NCI-H2227 (cell line): Measurements from ENCODE around the gene NIPAL3.

Experiments
- DNase-seq: peaks from one replicate; lab custom pipeline; 2025; ENCODE audit not compliant: unreplicated experiment; lab: John Stamatoyannopoulos, UW

Gene NIPAL3

DNA sequence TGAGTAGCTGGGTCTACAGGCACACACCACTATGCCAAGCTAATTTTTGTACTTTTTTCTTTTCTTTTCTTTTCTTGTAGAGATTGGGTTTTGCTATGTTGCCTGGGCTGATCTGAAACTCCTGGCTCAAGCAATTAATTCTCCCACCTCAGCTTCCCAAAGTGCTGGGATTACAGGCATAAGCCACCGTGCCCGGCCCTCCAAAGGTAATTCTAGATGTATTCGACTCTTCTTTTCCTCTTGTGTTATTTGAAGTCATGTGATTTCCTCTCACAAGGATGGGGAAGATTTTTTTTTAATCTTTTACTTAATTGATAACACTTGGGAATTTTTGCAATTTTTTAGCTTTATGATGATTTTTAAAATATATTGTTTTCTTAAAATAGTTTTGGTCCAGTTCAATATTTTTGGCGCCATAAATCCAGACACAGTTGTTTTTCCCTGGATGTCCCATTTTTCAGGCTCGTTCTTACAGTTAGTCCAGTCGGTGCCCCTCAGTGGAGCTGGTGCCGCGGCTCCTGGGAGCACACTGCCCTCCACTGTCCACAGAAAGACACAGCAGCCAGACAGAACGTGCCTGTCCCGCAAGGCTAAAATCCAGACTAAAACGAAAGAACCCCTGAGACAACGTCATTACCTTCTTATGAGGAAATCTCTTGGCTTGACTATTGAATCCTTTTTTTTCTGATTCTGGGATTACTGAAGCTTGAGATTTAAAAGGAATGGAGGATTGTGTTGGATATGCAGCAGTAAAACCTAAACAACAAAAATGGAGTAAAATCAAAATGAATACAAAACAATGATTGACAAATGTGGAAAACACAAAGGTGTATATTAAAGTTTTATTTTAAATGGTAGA, 24.4 kb upstream of the NIPAL3 start:
- peak; percentile 85 for DNase-seq

- DNase-seq = peak; percentile 82
Observed at GRCh38 chr1:24391882-24392603, 23.6 kb upstream of the NIPAL3 start.

DNA sequence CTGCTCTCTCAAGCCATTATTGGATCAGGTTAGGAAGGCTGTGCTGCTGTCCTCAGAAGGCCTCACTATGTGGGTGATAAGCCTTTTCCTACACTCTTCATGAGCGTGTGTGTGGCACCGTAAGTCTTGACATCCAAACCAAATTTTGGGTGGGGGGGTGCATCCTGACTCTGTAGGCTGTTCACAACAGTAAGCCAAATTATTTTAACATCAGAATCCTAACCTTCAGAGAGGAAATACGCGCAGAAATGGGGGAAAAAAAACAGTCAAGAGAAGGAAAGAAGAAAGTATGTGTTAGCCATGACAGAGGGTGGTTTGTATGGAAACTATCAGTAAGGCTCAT, 23.0 kb upstream of the NIPAL3 start:
- DNase-seq = no peak

DNA sequence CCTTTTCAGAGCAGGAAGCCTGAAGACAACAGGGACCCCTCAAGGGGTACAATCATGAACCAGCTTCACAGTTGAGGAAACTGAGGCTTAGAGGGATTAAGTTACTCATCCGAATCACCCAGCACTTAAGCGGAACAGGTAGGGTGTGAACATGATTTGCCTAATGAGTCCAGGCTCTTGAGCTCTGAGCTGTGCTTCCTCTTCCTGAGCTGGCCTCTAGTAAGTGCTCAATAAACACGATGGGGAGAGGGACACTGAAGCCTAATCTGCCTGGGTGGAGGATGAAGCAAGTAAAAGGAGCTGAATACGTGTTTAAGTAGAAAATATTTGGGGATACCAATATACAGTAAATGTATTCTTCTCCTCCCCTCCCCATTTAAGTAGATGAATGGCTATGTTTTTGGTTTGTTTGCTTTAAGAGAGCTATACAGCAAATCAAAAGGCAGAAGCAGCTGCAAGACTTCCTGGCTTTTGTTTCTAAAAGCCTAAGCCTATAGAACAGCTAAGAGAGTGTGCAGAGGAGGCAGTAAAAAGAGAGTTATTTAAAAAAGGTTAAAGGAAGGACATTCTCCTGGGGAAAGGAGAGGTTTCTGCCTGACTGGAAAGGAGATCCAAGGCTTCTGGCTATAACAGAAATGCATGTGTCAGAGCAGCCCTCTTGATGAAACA, 22.5 kb upstream of the NIPAL3 start:
- no peak for DNase-seq

GRCh38 chr1:24393892-24394291, 21.7 kb upstream of the NIPAL3 start:
- no peak for DNase-seq

GRCh38 chr1:24400065-24400464, 15.5 kb upstream of the NIPAL3 start:
- DNase-seq = no peak

- DNase-seq = no peak
Observed at GRCh38 chr1:24403806-24404205, 11.8 kb upstream of the NIPAL3 start.

DNA sequence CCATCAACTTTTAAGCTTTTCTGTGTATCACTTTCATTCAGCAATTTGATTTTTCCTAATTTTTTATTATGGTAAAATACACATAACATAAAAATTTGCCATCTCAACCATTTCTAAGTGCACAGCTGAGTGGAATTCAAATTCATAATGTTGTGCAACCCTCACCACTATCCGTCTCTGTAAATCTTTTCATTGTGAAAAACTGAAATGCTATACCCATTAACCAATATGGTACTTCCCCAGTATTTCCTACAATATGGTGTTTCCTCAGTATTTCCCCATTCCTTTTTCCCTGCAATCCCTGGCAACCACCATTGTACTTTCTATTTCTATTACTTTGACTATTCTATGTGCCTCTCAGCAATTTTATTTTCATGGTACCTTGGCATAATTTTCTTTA, 8.8 kb upstream of the NIPAL3 start:
- DNase-seq = no peak

DNA sequence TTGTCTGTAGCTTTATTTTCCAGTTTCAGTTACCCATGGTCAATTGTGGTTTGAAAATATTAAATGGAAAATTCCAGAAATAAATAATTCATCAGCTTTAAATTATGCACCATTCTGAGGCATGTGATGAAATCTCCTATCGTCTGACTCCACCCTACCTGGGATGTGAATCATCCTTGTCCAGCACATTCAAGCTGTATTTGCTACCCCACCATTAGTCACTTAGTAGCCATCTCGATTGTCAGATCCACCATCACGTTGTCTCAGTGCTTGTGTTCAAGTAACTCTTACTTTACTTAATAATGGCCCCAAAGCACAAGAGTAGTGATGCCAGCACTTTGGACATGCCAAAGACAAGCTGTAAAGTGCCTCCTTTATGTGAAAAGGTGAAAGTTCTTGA, 6.1 kb upstream of the NIPAL3 start:
- DNase-seq = no peak

DNA sequence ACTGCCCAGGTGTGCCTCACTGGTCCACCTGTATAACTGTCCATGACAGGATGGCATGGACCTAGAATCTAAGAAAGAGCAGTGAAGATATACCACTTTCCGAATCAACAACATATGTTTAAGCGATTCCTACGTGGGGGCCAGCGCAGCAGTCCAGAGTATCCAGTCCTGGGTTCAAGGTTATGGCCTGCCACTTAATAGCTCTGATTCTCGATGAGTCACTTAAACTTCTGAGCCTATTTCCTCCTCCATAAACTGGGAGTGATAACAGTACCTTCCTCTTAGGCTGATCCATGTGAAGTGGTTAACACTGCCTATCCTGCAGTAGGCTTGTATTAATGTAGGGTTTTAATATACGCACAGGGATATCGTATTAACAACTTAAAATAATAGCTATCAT, 4.9 kb upstream of the NIPAL3 start:
- no peak for DNase-seq

DNA sequence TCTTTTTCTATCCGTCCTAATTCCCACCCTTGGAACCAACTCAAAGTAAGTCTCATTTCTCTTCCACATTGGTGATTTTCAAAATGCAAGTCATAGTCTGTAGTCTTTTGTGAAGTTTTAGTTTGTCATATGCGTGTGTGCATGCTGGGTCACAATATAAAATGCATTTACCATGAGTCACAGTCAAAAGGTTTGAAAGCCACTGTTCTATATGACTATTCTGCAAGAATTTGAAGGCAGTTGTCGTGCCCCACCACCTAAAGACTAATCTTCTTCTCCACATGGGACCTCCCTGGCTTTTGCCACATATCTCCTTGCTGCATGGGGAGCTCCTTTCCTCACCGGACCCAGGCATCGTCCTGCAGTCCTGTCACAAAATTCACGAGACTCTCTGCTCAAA, 3.6 kb upstream of the NIPAL3 start:
- DNase-seq = no peak

- no peak for DNase-seq
Observed at GRCh38 chr1:24412408-24412807, 3.2 kb upstream of the NIPAL3 start.

- peak; percentile 93 for DNase-seq
Observed at GRCh38 chr1:24413350-24414163, 2.0 kb upstream of the NIPAL3 start, which contains the start of gene STPG1. Gene STPG1, minus strand, starts transcription at chr1:24413782. Its CDS starts 12,394 bp downstream, at chr1:24401388.

DNA sequence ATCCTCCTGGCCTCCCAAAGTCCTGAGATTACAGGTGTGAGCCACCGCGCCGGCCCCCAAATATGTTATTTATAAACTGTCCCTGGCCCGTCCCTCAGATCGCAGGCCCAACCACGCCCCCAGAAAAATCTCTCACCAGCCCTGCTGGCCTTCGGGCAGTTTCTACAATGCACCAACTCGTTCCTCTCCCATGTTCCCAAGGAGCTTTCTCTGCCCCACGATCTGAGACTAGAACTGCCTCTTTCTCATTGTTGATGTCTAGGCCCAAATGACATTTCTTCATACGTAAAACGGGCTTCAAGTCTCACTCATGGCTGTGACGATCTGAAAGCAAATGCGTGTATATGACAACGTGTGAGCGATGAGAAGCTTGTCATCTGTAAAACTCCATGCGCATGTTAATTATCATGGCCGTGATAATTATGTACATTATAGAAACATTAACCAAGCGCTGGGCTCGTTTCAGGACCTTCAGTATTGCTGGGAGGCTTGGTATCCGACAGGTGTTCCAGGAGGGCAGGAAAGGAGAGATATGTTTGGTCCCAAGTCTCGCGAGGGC, 748 bp upstream of the NIPAL3 start:
- DNase-seq = peak; percentile 63

- DNase-seq = peak; percentile 40
Observed at GRCh38 chr1:24415910-24416665, 486 bp downstream of the NIPAL3 start.

DNA sequence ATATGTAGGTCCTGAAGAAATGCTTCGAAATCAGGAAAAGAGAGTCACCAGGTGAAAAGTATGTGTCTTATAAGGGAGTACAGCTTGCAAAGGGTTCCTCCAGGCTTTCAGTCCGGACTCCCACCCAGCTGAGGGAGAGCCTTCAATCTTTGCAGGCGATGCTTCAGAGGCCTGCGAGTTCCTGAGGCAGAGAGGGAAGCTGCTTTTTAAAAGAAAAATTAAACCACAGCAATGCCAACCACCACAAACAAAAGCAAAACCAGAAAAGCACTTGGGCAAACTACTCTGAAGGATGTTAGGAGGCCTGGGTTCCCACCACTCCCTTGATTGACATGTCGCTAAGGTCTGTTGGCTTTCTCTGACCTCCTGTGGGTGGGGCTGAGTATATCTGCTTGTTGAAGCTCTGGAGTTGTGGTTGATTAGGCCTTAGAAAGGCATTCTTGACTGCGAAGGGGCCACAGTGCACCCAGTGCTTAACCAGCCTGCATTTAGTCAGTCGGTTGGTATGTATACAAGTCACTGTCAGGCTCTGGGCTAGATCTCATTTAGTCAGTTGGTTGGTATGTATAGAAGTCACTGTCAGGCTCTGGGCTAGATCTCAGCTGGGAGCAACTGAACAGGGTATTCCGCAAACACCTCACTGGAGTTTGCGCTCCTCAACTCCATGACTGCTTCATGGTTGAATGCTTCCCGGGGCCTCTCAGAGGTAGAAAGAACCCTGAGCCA, 1.2 kb downstream of the NIPAL3 start:
- no peak for DNase-seq

DNA sequence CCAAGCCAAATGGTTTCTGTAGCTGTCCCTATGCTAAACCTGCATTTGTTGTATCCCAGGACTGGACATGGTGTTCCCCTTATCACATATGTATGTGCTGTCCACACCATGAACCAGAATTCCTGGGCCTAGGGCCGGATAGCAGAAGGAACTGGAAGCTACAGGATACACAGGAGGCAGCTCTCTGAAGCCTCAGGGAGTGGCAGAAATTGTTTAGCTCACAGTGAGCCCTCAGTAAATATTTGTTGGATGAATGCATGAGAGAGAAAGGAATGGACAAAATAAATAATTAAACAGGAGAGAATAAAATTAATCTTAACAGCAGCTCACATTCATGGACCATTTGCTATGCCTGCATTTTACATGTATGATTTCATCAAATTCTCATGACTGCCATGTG, 2.1 kb downstream of the NIPAL3 start:
- DNase-seq = no peak

DNA sequence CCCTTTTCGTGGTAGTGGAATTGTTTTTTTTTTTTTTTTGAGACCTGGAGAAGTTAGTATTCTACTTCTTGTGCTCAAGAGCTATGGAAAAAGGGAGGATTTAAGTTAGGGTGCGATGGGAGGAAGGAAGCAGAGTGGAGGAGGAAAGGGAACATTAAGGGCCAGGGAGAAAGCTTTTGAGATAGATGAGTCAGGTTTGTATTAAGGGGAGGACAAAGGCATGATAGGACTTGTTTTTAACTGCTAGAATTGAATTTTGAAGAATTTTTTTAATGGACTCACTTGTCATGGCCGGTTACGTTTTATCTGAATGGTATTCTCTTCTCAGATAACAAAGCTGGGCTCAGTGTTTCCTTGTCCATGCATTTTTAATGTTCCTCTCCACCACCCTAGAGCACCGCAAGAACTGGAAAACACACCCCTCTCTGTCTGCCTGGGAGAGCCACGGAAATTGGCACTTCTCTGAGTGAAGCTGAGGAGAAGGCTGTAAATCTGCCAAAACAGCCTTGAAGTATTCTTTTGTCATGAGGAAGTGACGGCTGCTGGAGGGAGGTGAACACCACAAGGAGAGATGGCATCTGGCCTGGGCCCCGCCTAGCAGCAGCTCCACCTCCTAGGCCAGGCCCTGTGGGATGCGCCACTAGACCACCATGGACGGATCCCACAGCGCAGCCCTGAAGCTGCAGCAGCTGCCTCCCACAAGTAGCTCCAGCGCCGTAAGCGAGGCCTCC, 3.5 kb downstream of the NIPAL3 start:
- peak; percentile 90 for DNase-seq

GRCh38 chr1:24420547-24420946, 4.9 kb downstream of the NIPAL3 start:
- DNase-seq = no peak
